Stimulated activated CD4-positive, alpha-beta T cell treated with anti-CD3 and anti-CD28 coated beads, Interleukin-4, amount 100 ng/mL, for 1 hour (primary cell): Measurements from ENCODE around the gene ZNRF1.

ENCODE experiments used
- DNase-seq: peaks from one replicate; pipeline ENCODE4 v3.0.0-alpha.2; 2020

The ZNRF1 gene

GRCh38 chr16:75027520-75028300 lies 28.9 kb downstream of the ZNRF1 start:
- no peak for DNase-seq

- DNase-seq = no peak
These were observed 29.8 kb downstream of the ZNRF1 start for GRCh38 chr16:75028544-75029135.

GRCh38 chr16:75029854-75030253 lies 31.0 kb downstream of the ZNRF1 start:
- no peak for DNase-seq

GRCh38 chr16:75032655-75033054 lies 33.8 kb downstream of the ZNRF1 start:
- no peak for DNase-seq

GRCh38 chr16:75035410-75035968 lies 36.7 kb downstream of the ZNRF1 start:
- no peak for DNase-seq

- no peak for DNase-seq
These were observed 39.4 kb downstream of the ZNRF1 start for GRCh38 chr16:75038036-75038858.

GRCh38 chr16:75039941-75040340 lies 41.1 kb downstream of the ZNRF1 start:
- DNase-seq = no peak

GRCh38 chr16:75042426-75043174 lies 43.8 kb downstream of the ZNRF1 start:
- no peak for DNase-seq

GRCh38 chr16:75043175-75043895 lies 44.5 kb downstream of the ZNRF1 start:
- no peak for DNase-seq

- DNase-seq = no peak
These were observed 46.1 kb downstream of the ZNRF1 start for GRCh38 chr16:75044800-75045361.

- DNase-seq = no peak
These were observed 46.6 kb downstream of the ZNRF1 start for GRCh38 chr16:75045424-75045823.

GRCh38 chr16:75048054-75048453 lies 49.2 kb downstream of the ZNRF1 start:
- no peak for DNase-seq

GRCh38 chr16:75048530-75048929 lies 49.7 kb downstream of the ZNRF1 start:
- no peak for DNase-seq

GRCh38 chr16:75052481-75053202 lies 53.8 kb downstream of the ZNRF1 start:
- DNase-seq = no peak

- DNase-seq = no peak
These were observed 55.1 kb downstream of the ZNRF1 start for GRCh38 chr16:75053791-75054555.

GRCh38 chr16:75054556-75054947 lies 55.7 kb downstream of the ZNRF1 start:
- no peak for DNase-seq

- DNase-seq = no peak
These were observed 60.0 kb downstream of the ZNRF1 start for GRCh38 chr16:75058806-75059205.

GRCh38 chr16:75059411-75059810 lies 60.6 kb downstream of the ZNRF1 start:
- no peak for DNase-seq

GRCh38 chr16:75060723-75061122 lies 61.9 kb downstream of the ZNRF1 start:
- DNase-seq = no peak

- DNase-seq = no peak
These were observed 62.8 kb downstream of the ZNRF1 start for GRCh38 chr16:75061669-75062068.
